ENCODE data around the gene GSTA3.
"Not testable (repeated sequence)": the region's sequence is repeated elsewhere in the genome, so short reads cannot be mapped to it uniquely, and the experiment has no call there.

Gene GSTA3

GRCh38 chr6:52871621-52872020, 37.9 kb downstream of the GSTA3 start:
- ChIA-PET CTCF (interaction anchor here (0.6 to 1.6 kb wide), 4 partner anchors 10 to 132 kb away, joined by 3 to 4 read pairs (median 3); partner anchors contain the start of gene GSTA4), POLR2A (no interaction called here)
- H3K27ac ChIP-seq (ENCODE audit: extremely low read depth, low read depth, low read length), result no peak overlapping the region
- peaks cover 2% of the 10 kb centered on the region for H3K4me1 ChIP-seq (ENCODE audit: control insufficient read depth, insufficient read depth, low read length)
- H3K4me3 ChIP-seq (ENCODE audit: low read depth, low read length), result no peak overlapping the region
- no peaks in the 10 kb centered on the region for H3K9me3 ChIP-seq (ENCODE audit: control insufficient read depth, insufficient read depth, low read depth, low read length)
- H3K36me3 ChIP-seq (ENCODE audit: control insufficient read depth in 2 of 2, insufficient read depth in 1 of 2, low read length in 2 of 2), result no peaks in the 10 kb centered on the region
- TF ChIP-seq SETDB1 (IDR thresholded peaks at IDR 0.05; ENCODE audit: insufficient read length, low read length) (no peak), KLF1 (tag by site-specific recombination; IDR thresholded peaks at IDR 0.05) (no peak), KLF9 (tag by site-specific recombination; IDR thresholded peaks at IDR 0.05; ENCODE audit: low read depth) (no peak), ZNF155 (tag by site-specific recombination; IDR thresholded peaks at IDR 0.05) (no peak), ZNF785 (tag by site-specific recombination; IDR thresholded peaks at IDR 0.05) (no peak), ZNF596 (tag by site-specific recombination; IDR thresholded peaks at IDR 0.05) (no peak), ZNF112 (tag by site-specific recombination; IDR thresholded peaks at IDR 0.05) (no peak), PRDM2 (tag by site-specific recombination; IDR thresholded peaks at IDR 0.05; ENCODE audit: borderline replicate concordance) (no peak), ZNF624 (tag by site-specific recombination; IDR thresholded peaks at IDR 0.05) (no peak), ZNF24 (tag by site-specific recombination; IDR thresholded peaks at IDR 0.05) (no peak), ZNF768 (tag by site-specific recombination; IDR thresholded peaks at IDR 0.05) (no peak), ZNF585B (tag by site-specific recombination; IDR thresholded peaks at IDR 0.05) (no peak), WT1 (tag by site-specific recombination; IDR thresholded peaks at IDR 0.05) (no peak), ZNF639 (tag by site-specific recombination; IDR thresholded peaks at IDR 0.05) (no peak)

- H3K27ac ChIP-seq (ENCODE audit: extremely low read depth, low read depth, low read length); POLR2A ChIA-PET; H3K4me3 ChIP-seq (ENCODE audit: low read depth, low read length); H3K36me3 ChIP-seq (ENCODE audit: control insufficient read depth in 2 of 2, insufficient read depth in 1 of 2, low read length in 2 of 2); H3K9me3 ChIP-seq (ENCODE audit: control insufficient read depth, insufficient read depth, low read depth, low read length); H3K4me1 ChIP-seq (ENCODE audit: control insufficient read depth, insufficient read depth, low read length): not testable (repeated sequence)
- CTCF ChIA-PET, result interaction anchor here (0.6 to 0.7 kb wide), 4 partner anchors 11 to 133 kb away, joined by 3 read pairs; no protein-coding TSS in a partner anchor
These were observed 39.0 kb downstream of the GSTA3 start for GRCh38 chr6:52870335-52871091.

- CTCF ChIA-PET, result interaction anchor here (0.6 to 1.2 kb wide), 3 partner anchors 168 to 461 kb away, joined by 3 read pairs; no protein-coding TSS in a partner anchor
- POLR2A ChIA-PET, result not testable (repeated sequence)
These were observed 40.6 kb downstream of the GSTA3 start for GRCh38 chr6:52868899-52869298.

More at GRCh38 chr6:52868899-52869298, 40.6 kb downstream of the GSTA3 start:
- not testable (repeated sequence) for H3K36me3 ChIP-seq (ENCODE audit: control insufficient read depth in 2 of 2, insufficient read depth in 1 of 2, low read length in 2 of 2); H3K4me1 ChIP-seq (ENCODE audit: control insufficient read depth, insufficient read depth, low read length); H3K27ac ChIP-seq (ENCODE audit: extremely low read depth, low read depth, low read length); H3K9me3 ChIP-seq (ENCODE audit: control insufficient read depth, insufficient read depth, low read depth, low read length); H3K4me3 ChIP-seq (ENCODE audit: low read depth, low read length)
